GM21381 (cell line): ENCODE measurements around the gene YBX3.

ENCODE experiments used
- ATAC-seq: cut with Tn5 transposase; IDR thresholded peaks from one replicate; pipeline ENCODE4 v1.9.1; 2021; ENCODE audit warnings: mild to moderate bottlenecking, moderate library complexity; ENCODE audit not compliant: unreplicated experiment

Gene YBX3

DNA sequence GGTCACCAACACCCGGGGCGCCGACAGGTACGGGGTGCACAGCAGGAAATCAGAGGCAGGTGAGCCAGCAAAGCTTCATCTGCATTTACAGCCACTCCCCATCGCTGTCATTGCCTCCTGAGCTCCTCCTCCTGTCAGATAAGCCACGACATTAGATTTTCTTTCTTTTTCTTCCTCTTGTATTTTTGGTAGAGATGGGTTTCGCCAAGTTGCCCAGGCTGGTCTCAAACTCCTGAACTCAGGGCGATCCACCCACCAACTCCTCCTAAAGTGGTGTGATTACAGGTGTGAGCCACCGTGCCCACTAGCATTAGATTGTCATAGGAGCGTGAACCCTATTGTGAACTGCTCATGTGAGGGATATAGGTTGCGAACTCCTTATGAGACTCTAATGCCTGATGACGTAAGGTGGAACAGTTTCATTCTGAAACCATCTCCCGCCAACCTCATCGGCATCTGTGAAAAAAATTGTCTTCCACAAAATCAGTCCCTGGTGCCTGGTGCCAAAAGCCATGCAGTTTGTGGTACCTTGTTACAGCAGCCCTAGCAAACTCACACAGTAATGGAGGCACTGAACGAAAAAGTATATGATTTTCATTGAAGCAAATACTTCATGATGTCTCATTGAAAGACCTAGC is 50.8 kb downstream of the YBX3 start:
- no peak for ATAC-seq

DNA sequence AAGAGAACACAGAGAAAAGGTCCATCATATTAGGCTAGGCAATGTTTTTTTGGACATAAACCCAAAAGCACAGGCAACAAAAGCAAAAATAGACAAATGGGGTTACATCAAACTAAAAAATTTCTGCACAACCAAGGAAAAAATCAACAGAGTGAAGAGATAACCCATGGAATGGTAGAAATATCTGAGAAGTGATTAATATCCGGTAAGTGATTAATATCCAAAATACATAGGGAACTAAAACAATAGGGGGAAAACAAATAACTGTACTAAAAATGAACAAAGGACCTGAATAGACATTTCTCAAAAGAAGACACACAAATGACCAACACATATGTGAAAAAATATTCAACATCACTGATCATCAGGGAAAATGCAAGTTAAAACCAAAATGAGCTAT is 53.6 kb downstream of the YBX3 start:
- no peak for ATAC-seq

DNA sequence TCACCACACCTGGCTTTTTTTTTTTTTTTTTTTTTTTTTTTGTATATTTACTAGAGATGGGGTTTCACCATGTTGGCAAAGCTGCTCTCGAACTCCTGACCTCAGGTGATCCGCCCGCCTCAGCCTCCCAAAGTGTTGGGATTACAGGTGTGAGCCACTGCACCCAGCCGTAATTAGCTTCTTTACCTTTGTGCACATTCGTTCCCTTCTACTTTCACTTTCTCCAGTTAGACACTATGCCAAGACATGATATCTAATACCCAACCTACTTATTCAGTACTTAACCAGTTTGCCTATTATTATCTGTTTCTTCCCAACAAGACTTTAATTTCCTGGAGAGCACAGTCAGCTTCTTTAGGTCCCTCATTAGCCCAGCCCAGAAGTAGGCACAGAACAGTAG is 54.6 kb downstream of the YBX3 start:
- no peak for ATAC-seq

GRCh38 chr12:10667581-10667980 is 55.5 kb downstream of the YBX3 start:
- ATAC-seq = no peak

DNA sequence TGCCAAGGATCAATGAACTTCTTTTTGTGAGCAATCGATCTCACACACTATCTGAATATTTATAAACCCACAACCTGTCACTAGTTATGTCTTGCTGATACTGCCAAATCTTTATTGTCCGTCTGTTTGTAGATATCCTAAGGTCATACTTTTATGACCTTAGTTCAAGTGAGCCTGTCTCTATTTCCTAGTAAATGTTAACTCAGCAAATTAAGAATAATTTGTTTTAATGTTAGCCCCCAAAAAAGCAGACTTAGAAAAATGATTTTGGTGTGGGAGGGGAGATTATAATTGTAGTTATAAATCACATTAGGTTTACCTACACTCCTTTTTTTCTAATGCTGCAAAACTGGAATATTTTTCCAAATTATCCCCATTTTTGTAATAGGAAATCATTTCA is 58.6 kb downstream of the YBX3 start:
- ATAC-seq = no peak

DNA sequence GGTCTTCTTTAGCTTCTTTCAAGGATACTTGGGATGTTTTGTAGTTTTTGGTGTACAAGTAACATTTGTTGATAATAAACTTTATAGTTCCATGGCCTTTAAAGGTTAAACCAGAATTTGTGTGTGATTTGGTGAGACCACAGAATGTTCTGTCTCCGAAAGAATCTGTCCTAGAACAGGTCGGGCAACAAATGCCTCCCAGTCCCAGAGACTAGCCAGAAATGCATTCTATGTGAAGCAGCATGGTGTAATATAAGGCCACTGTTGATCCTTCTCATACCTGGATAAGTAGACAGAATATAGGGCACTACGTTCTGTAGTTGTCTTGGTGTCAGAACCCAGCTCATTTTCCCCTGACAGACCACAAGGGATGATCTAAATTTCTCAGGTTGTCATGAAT is 59.3 kb downstream of the YBX3 start:
- no peak for ATAC-seq

DNA sequence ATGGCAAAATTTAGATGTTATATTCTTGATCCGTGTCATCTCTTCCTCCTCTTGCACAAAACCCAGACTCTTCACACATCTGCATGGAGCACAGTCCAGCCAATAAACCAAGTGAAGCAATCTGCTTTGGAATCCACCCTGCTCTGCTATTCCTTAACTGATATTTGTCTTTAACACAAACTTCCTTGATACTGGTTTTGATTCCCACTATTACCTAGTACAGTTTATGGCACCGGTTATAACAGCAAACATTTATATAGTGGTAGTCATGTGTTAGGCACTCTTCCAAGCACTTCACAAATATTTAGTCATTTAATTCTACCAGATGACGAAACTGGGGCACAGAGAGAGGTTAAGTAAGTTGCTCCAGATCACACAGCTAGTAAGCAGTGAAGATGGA is 61.8 kb downstream of the YBX3 start:
- ATAC-seq = no peak

- no peak for ATAC-seq
Observed at GRCh38 chr12:10654003-10654402, 69.1 kb downstream of the YBX3 start.

GRCh38 chr12:10652192-10652591 is 70.9 kb downstream of the YBX3 start:
- ATAC-seq = no peak
